Lung (tissue), 12 donors: Measurements from ENCODE around the gene SMG7. TPM values are rescaled to one million over a fixed set of nuclear protein-coding genes. Genes with fewer than 3 reads are reported as not detected.
A peak's percentile ranks its signal among the peaks of the same experiment; 100 is the strongest.

ENCODE experiments used
- ATAC-seq: fragments of 200-7000 bp; cut with Tn5 transposase; one replicate; pipeline ENCODE4 v1.9.1; 2020; ENCODE audit warnings: moderate number of reproducible peaks; ENCODE audit not compliant: insufficient read depth, low FRiP score
- DNase-seq, 3 donors: peaks; one replicate each; pipeline ENCODE4 v3.0.0-alpha.2; 2013 to 2017
- H3K27ac ChIP-seq, 2 donors: one replicate each; pipeline ENCODE4 v1.5.1; 2013; ENCODE audit warnings: mild to moderate bottlenecking in 2 of 2, moderate library complexity in 2 of 2, control low read depth in 1 of 2, inconsistent platforms in 1 of 2, low read depth in 1 of 2, low read length in 1 of 2
- H3K27me3 ChIP-seq, 3 donors: one replicate each; pipeline ENCODE4 v1.5.1; 2013; ENCODE audit warnings: low read length in 2 of 3; ENCODE audit not compliant: control insufficient read depth in 3 of 3, insufficient read depth in 3 of 3
- H3K36me3 ChIP-seq, 4 donors: one replicate each; pipeline ENCODE4 v1.5.1; 2013; ENCODE audit warnings: low read length in 4 of 4, mild to moderate bottlenecking in 1 of 4, moderate library complexity in 1 of 4; ENCODE audit not compliant: control insufficient read depth in 4 of 4, insufficient read depth in 4 of 4
- H3K4me1 ChIP-seq, 5 donors: one replicate each; pipeline ENCODE4 v1.5.1; 2013; ENCODE audit warnings: low read length in 5 of 5, mild to moderate bottlenecking in 2 of 5, moderate library complexity in 1 of 5; ENCODE audit not compliant: control insufficient read depth in 5 of 5, insufficient read depth in 5 of 5
- H3K4me3 ChIP-seq: one replicate; pipeline ENCODE4 v1.5.1; 2013; ENCODE audit warnings: mild to moderate bottlenecking, control low read depth, moderate library complexity
- H3K9ac ChIP-seq, 2 donors: one replicate each; pipeline ENCODE4 v1.5.1; 2013; ENCODE audit warnings: low read length in 2 of 2, control low read depth in 1 of 2; ENCODE audit not compliant: insufficient read depth in 1 of 2
- H3K9me3 ChIP-seq, 4 donors: one replicate each; pipeline ENCODE4 v1.5.1; 2013; ENCODE audit warnings: low read length in 3 of 4, mild to moderate bottlenecking in 1 of 4, moderate library complexity in 1 of 4; ENCODE audit not compliant: control insufficient read depth in 4 of 4, insufficient read depth in 3 of 4
- WGBS, 2 donors: extraction: QIAGEN DNeasy Blood & Tissue Kit; methylation state at CpG; one replicate each; pipeline ENCODE4 v1.1.7; 2013; 5-methylcytosine and 5-hydroxymethylcytosine counted together
- polyA plus RNA-seq, 2 donors: library from polyadenylated mRNA; stranded (reverse); fragments of 200-250 nt; gene quantifications; one replicate each; pipeline ENCODE4 v1.2.1, GENCODE V29; 2013
- total RNA-seq, 2 donors: library from RNA; depleted of rRNA in 1 of 2; stranded (reverse); fragments of >200 nt in 1 of 2; gene quantifications; one replicate each; pipeline ENCODE4 v1.2.1, GENCODE V29; 2014 to 2021
- TF ChIP-seq, protein P1 (sequence below): IDR thresholded peaks from 2 replicates; pipeline ENCODE4 v1.5.1; 2012; ENCODE audit warnings: mild to moderate bottlenecking; ENCODE audit errors: control extremely low read depth, extremely low read depth
- donor health status: control.
- donor health status: control.
- donor health status: Bipolar disorder and iron deficiency.
- donor health status: healthy.
- donor health status: DM: yes; HTN: yes; CAD: no.

Gene SMG7
- total and polyA plus RNA-seq, 4 donors = 17.4 to 86.6 (median 45.6) TPM

DNA sequence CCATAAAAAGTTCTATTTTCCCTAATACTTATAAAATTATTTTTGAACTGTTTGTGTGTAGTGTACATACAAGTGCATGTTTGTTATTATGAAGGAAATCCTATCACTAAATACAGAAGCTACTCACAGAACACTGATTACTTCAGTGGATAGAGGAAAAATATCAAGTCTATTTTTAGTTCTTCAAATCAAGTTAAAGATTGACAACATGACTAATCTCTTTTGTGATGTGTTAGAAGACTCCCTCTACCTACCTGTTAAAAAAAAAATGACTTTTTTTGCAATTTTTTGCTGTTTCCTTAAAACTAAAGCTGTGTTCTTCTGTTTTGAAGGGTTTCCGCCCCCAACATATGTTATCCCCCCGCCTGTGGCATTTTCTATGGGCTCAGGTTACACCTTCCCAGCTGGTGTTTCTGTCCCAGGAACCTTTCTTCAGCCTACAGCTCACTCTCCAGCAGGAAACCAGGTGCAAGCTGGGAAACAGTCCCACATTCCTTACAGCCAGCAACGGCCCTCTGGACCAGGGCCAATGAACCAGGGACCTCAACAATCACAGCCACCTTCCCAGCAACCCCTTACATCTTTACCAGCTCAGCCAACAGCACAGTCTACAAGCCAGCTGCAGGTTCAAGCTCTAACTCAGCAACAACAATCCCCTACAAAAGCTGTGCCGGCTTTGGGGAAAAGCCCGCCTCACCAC lies 72.4 kb downstream of the SMG7 start:
- no peaks in the 10 kb centered on the region for H3K9me3 ChIP-seq
- 77 to 78% methylated on average over 5 of the region's 5 CpGs for WGBS, 2 donors
- TF ChIP-seq, protein P1, sequence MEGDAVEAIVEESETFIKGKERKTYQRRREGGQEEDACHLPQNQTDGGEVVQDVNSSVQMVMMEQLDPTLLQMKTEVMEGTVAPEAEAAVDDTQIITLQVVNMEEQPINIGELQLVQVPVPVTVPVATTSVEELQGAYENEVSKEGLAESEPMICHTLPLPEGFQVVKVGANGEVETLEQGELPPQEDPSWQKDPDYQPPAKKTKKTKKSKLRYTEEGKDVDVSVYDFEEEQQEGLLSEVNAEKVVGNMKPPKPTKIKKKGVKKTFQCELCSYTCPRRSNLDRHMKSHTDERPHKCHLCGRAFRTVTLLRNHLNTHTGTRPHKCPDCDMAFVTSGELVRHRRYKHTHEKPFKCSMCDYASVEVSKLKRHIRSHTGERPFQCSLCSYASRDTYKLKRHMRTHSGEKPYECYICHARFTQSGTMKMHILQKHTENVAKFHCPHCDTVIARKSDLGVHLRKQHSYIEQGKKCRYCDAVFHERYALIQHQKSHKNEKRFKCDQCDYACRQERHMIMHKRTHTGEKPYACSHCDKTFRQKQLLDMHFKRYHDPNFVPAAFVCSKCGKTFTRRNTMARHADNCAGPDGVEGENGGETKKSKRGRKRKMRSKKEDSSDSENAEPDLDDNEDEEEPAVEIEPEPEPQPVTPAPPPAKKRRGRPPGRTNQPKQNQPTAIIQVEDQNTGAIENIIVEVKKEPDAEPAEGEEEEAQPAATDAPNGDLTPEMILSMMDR = no peak
- H3K4me3 ChIP-seq = no peak overlapping the region
- peaks cover 19 to 52% (median 44%) of the 10 kb centered on the region in 4 donors for H3K36me3 ChIP-seq
- H3K9ac ChIP-seq = no peak overlapping the region
- peaks cover 0 to 2% (median 0%) of the 10 kb centered on the region in 5 donors for H3K4me1 ChIP-seq
- no peak for ATAC-seq
- DNase-seq = peak in 1 of 3 donors; percentile 46
- no peaks in the 10 kb centered on the region for H3K27me3 ChIP-seq
- H3K27ac ChIP-seq = peak overlapping the region in 1 of 2 donors; percentile 33

DNA sequence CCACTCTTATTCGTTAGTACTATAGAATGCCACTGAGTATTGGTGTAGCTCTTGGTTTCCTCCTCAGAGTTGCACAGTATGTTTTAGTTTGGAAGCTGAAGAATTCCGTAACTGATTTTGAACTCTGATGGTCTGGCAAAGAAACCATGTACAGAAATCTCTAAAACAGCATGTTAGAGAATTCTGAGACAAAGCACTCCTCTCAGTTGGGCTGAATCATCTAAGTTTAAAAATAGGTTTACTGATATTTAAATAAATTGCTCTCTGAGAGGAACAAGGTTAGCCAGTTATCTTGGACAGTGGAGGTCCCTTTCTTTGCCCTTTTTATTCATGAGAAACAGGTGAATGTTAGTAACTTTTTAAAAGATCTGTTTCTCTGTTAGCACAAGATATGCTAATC lies 74.1 kb downstream of the SMG7 start:
- TF ChIP-seq, protein P1 = no peak
- Histone ChIP-seq H3K27me3 (no peaks in the 10 kb centered on the region), H3K4me1 (peaks cover 0 to 2% (median 0%) of the 10 kb centered on the region in 5 donors), H3K4me3 (no peak overlapping the region), H3K9me3 (no peaks in the 10 kb centered on the region), H3K27ac (no peak overlapping the region), H3K36me3 (peaks cover 19 to 54% (median 39%) of the 10 kb centered on the region in 4 donors), H3K9ac (no peak overlapping the region)
- ATAC-seq = no peak
- DNase-seq = no peak
- 88 to 95% methylated on average over 2 of the region's 2 CpGs for WGBS, 2 donors

DNA sequence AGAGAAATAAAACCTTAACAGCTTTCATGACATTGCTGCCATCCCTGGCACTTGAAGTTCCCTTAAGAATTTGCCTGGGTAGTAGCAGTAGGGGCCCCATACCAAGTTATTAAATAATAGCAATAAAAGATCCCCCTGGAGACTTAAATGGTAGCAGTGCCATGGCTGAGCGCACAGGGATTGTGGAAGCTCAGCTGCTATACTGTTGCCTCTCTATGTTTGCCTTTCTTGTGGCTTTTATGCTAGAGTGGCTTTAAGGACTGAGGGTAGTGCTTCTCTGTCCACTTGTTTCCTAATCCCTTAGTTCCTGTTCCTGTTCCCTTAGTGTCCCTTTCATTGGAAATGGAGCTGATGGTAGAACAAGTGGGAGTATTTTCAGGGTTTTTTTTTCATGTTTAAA lies 75.8 kb downstream of the SMG7 start:
- WGBS, 2 donors = 74 to 76% methylated on average over 1 of the region's 1 CpG
- Histone ChIP-seq H3K9ac (no peak overlapping the region), H3K27ac (no peak overlapping the region), H3K4me1 (peaks cover 0 to 2% (median 0%) of the 10 kb centered on the region in 5 donors), H3K36me3 (peaks cover 25 to 56% (median 35%) of the 10 kb centered on the region in 4 donors), H3K27me3 (no peaks in the 10 kb centered on the region), H3K4me3 (no peak overlapping the region), H3K9me3 (no peaks in the 10 kb centered on the region)
- DNase-seq (no peak), ATAC-seq (peak; percentile 46)
- TF ChIP-seq, protein P1 = no peak
